Thyroid gland (tissue), 4 donors: Measurements from ENCODE around the gene MED14. TPM values are rescaled to one million over a fixed set of nuclear protein-coding genes. Genes with fewer than 3 reads are reported as not detected.
"Not testable (repeated sequence)": the region's sequence is repeated elsewhere in the genome, so short reads cannot be mapped to it uniquely, and the experiment has no call there.

Experiments used
- DNase-seq, 2 donors: peaks; one replicate each; pipeline ENCODE4 v3.0.0-alpha.2; 2019
- H3K27ac ChIP-seq, 3 donors: fragments of 200-600 bp; sonication (generic); 1 replicate in 2 of 3; 2 replicates in 1 of 3; pipeline ENCODE4 v1.5.1; 2016 to 2019; ENCODE audit warnings: mild to moderate bottlenecking in 1 of 3, moderate library complexity in 1 of 3
- H3K27me3 ChIP-seq: fragments of 200-600 bp; sonication (generic); one replicate; pipeline ENCODE4 v1.5.1; 2019
- H3K36me3 ChIP-seq, 2 donors: fragments of 200-600 bp; sonication (generic); one replicate each; pipeline ENCODE4 v1.5.1; 2016 to 2019
- H3K4me1 ChIP-seq, 2 donors: fragments of 200-600 bp; sonication (generic); one replicate each; pipeline ENCODE4 v1.5.1; 2017 to 2019
- H3K4me3 ChIP-seq, 3 donors: fragments of 200-600 bp; sonication (generic); replicated peaks in 1 of 3; 1 replicate in 2 of 3; 2 replicates in 1 of 3; pipeline ENCODE4 v1.5.1; 2016; ENCODE audit warnings: mild to moderate bottlenecking in 1 of 3
- H3K9me3 ChIP-seq: fragments of 200-600 bp; sonication (generic); one replicate; pipeline ENCODE4 v1.5.1; 2017
- POLR2A ChIP-seq, 2 donors: fragments of 450-650 bp; IDR thresholded peaks; one replicate each; pipeline ENCODE4 v1.6.1; 2017; ENCODE audit warnings: antibody characterized with exemption in 2 of 2, mild to moderate bottlenecking in 2 of 2, moderate library complexity in 1 of 2
- WGBS, 2 donors: methylation state at CpG; one replicate each; pipeline ENCODE4 v1.1.5; 2017; 5-methylcytosine and 5-hydroxymethylcytosine counted together
- intact Hi-C: fragments of 100-400 bp; cut with DNase I; formaldehyde crosslinking; loops from one replicate; pipeline ENCODE4 v1.15.1; 2023
- total RNA-seq, 4 donors: library from RNA; depleted of rRNA; stranded (reverse); fragments of >200 nt; gene quantifications; one replicate each; pipeline ENCODE4 v1.2.3, GENCODE V29; 2016
- TF ChIP-seq, protein P1 (sequence below), 6 experiments: fragments of 200-600 bp in 3 of 6; fragments of 450-650 bp in 3 of 6; sonication (generic) in 3 of 6; IDR thresholded peaks; one replicate each; pipeline ENCODE4 v1.5.1; 2016 to 2019; ENCODE audit warnings: antibody characterized with exemption in 6 of 6, mild to moderate bottlenecking in 2 of 6, inconsistent platforms in 1 of 6, moderate library complexity in 1 of 6

Gene MED14
- total RNA-seq, 4 donors from 2014 or later = 49.6 to 114 (median 78.3) TPM

DNA sequence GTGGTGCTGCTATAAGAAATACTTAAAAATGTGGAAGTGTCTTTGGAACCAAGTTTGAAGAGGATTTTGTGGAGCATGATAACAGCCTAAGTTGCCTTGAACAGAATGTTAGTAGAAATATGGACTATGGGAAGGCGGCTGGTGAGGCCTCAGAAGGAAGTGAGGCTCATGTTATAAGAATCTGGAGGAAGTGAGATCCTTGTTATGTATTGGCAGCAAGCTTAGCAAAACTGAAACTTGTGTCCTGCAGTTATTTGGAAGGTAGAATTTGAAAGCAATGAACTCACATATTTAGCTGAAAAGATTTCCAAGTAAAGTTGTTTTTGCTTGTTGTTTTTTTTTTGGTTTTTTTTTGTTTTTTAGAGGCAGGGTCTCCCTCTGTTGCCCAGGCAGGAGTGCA lies 13.6 kb upstream of the MED14 start:
- Histone ChIP-seq H3K4me1 (no peaks in the 10 kb centered on the region), H3K36me3 (no peaks in the 10 kb centered on the region), H3K27me3 (no peaks in the 10 kb centered on the region), H3K4me3 (no peak overlapping the region), H3K9me3 (no peaks in the 10 kb centered on the region), H3K27ac (peak overlapping the region in 1 of 3 donors; percentile 13)
- intact Hi-C loops = no loop called here
- WGBS, 2 donors = 71 to 83% methylated on average over 1 of the region's 1 CpG
- no peak for DNase-seq
- TF ChIP-seq POLR2A (IDR thresholded peaks at IDR 0.05) = no peak
- TF ChIP-seq, protein P1, sequence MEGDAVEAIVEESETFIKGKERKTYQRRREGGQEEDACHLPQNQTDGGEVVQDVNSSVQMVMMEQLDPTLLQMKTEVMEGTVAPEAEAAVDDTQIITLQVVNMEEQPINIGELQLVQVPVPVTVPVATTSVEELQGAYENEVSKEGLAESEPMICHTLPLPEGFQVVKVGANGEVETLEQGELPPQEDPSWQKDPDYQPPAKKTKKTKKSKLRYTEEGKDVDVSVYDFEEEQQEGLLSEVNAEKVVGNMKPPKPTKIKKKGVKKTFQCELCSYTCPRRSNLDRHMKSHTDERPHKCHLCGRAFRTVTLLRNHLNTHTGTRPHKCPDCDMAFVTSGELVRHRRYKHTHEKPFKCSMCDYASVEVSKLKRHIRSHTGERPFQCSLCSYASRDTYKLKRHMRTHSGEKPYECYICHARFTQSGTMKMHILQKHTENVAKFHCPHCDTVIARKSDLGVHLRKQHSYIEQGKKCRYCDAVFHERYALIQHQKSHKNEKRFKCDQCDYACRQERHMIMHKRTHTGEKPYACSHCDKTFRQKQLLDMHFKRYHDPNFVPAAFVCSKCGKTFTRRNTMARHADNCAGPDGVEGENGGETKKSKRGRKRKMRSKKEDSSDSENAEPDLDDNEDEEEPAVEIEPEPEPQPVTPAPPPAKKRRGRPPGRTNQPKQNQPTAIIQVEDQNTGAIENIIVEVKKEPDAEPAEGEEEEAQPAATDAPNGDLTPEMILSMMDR (IDR thresholded peaks at IDR 0.05) = no peak

DNA sequence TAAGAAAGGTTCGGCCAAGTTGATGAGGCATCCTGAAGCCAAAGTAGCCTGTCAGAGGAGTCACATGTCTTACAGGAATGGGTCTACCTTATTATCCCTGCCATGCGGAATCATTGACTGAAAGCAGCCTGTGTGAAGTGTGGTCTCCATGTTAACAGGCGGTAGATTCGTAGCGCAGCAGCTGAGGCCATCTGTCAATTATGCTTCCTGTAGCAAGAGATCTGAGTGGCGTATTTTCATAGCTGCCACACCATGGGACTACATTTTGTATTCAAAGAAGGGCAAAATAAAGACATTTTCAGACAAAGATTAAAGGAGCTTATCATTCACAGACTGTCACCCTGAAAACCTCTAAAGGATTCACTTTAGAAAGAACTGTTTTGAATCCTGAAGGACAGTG lies 11.2 kb upstream of the MED14 start:
- H3K36me3 ChIP-seq = no peaks in the 10 kb centered on the region
- TF ChIP-seq, protein P1 (IDR thresholded peaks at IDR 0.05) = no peak
- TF ChIP-seq POLR2A (IDR thresholded peaks at IDR 0.05) = no peak
- H3K9me3 ChIP-seq = no peaks in the 10 kb centered on the region
- no peaks in the 10 kb centered on the region for H3K4me1 ChIP-seq
- peaks cover 3% of the 10 kb centered on the region for H3K27me3 ChIP-seq
- intact Hi-C loops = no loop called here
- DNase-seq = no peak
- WGBS, 2 donors = 89 to 90% methylated on average over 6 of the region's 6 CpGs
- H3K27ac ChIP-seq = no peak overlapping the region
- H3K4me3 ChIP-seq = no peak overlapping the region

DNA sequence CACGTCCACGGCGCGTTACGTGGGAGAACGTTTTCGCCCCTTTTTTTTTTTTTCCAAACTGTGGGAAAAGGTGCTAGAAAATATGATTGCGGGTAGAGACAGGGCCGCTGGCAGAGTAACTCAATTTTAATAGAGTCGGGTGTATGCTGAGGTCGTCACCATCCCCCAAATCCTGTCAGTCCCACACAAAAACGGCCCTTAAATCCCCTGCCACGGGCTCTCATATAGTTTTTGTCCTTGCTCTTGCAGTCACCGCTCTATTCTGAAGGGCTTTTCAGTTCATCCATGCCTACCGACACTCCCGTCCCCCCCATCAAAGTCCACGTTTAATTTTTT lies 796 bp upstream of the MED14 start:
- no peaks in the 10 kb centered on the region for H3K27me3 ChIP-seq
- intact Hi-C loops = no loop called here
- peak overlapping the region; percentile 90 to 97 (median 96) for H3K27ac ChIP-seq
- peaks cover 4 to 9% of the 10 kb centered on the region in 2 donors for H3K4me1 ChIP-seq
- H3K36me3 ChIP-seq = no peaks in the 10 kb centered on the region
- H3K4me3 ChIP-seq = peak overlapping the region in 2 of 3 donors; percentile 55 to 96
- DNase-seq = peak in 1 of 2 donors; percentile 3
- TF ChIP-seq, protein P1 (IDR thresholded peaks at IDR 0.05) = no peak
- no peak for TF ChIP-seq POLR2A (IDR thresholded peaks at IDR 0.05)
- 0% methylated on average over 11 to 17 of the region's 17 CpGs for WGBS, 2 donors
- H3K9me3 ChIP-seq = no peaks in the 10 kb centered on the region

DNA sequence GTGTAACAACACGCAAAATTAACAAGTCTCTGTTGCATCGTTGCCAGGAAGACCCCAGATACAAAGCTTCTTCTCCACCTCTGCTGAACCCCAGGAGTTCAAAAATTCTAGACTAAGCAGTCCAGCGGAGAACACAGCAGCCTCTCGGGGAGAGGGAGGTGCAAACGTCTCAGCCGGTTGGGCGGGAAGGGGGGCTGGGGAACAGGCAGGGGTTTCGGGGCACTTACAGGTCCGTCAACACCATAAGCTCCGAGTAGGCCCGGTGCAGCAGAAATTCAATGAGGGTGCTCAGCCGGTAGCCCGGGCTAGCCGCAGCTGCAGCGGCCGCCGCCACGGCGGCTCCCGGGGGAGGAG lies 394 bp downstream of the MED14 start:
- TF ChIP-seq POLR2A (IDR thresholded peaks at IDR 0.05) = no peak
- TF ChIP-seq, protein P1 (IDR thresholded peaks at IDR 0.05) = no peak
- 0% methylated on average over 2 to 5 of the region's 20 CpGs for WGBS, 2 donors
- H3K4me3 ChIP-seq = peak overlapping the region in 2 of 3 donors; percentile 48 to 96

DNA sequence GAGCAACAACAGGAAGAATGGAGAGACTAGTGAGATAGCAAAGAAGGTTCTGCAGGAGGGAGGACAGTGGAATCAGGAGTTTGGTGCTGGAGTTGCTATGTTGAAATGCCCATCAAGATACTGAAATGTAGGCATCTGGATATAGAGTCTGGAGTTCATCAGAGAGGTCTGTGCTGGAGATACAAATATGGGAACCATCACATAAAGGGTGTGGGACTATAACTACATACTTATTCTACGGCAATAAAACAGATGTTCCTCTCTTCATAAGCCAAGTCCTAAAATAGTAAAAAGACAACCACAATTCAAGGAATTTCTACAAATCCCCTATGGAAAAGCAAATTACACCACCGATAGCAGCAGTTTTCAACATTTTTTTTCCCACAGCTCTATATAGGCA lies 1.6 kb downstream of the MED14 start:
- peaks cover 4 to 12% of the 10 kb centered on the region in 2 donors for H3K4me1 ChIP-seq
- TF ChIP-seq, protein P1 (IDR thresholded peaks at IDR 0.05) = no peak
- no peak for TF ChIP-seq POLR2A (IDR thresholded peaks at IDR 0.05)
- no peaks in the 10 kb centered on the region for H3K27me3 ChIP-seq
- H3K36me3 ChIP-seq = no peaks in the 10 kb centered on the region
- intact Hi-C loops = no loop called here
- 42 to 44% methylated on average over 2 of the region's 2 CpGs for WGBS, 2 donors
- H3K9me3 ChIP-seq = no peaks in the 10 kb centered on the region
- DNase-seq = no peak
- no peak overlapping the region for H3K27ac ChIP-seq
- H3K4me3 ChIP-seq = no peak overlapping the region

More for the DNA sequence above, 394 bp downstream of the MED14 start:
- Histone ChIP-seq H3K27me3 (no peaks in the 10 kb centered on the region), H3K36me3 (no peaks in the 10 kb centered on the region), H3K27ac (peak overlapping the region; percentile 90 to 97 (median 96)), H3K4me1 (peaks cover 4 to 9% of the 10 kb centered on the region in 2 donors), H3K9me3 (no peaks in the 10 kb centered on the region)
- intact Hi-C loops = no loop called here
- peak; percentile 47 to 51 for DNase-seq

DNA sequence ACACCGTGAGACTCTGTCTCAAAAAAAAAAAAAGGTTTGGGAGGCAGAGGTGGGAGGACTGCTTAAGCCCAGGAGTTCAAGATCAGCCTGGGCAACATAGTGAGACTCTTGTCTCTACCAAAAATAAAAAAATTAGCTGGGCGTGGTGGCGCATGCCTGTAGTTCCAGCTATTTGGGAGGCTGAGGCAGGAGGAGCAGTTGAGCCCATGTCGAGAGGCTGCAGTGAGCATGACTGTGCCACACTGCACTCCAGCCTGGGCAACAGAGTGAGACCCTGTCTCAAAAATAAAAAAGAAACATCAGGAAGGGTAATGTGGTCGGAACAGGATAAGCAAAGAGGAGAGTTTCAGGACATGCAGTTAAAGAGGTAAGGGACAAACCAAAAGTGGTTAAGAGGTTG lies 2.8 kb downstream of the MED14 start:
- H3K4me1 ChIP-seq = peaks cover 4 to 12% of the 10 kb centered on the region in 2 donors
- 91 to 92% methylated on average over 5 of the region's 5 CpGs for WGBS, 2 donors
- H3K27me3 ChIP-seq, H3K36me3 ChIP-seq, H3K4me3 ChIP-seq, H3K27ac ChIP-seq, H3K9me3 ChIP-seq, DNase-seq, intact Hi-C loops: not testable (repeated sequence)
